GM12878 (cell line): ENCODE results near the gene TEX13B.

Experiments
- CREB1 ChIP-seq: IDR thresholded peaks from 2 replicates; pipeline ENCODE4 v1.6.1; 2012; ENCODE audit warnings: low read depth, mild to moderate bottlenecking, inconsistent platforms
- FOS ChIP-seq: IDR thresholded peaks from 3 replicates; pipeline ENCODE4 v1.6.1; 2011; ENCODE audit warnings: borderline replicate concordance; ENCODE audit not compliant: insufficient read length; ENCODE audit errors: extremely low read depth
- TF ChIP-seq, protein P1 (sequence below), 3 experiments: IDR thresholded peaks in 2 of 3; conservative IDR thresholded peaks in 1 of 3; 2 replicates each; pipeline ENCODE4 v1.5.1; 2011; ENCODE audit warnings: low read depth in 3 of 3, low read length in 3 of 3, mild to moderate bottlenecking in 3 of 3, control low read depth in 2 of 3, moderate library complexity in 2 of 3, inconsistent platforms in 1 of 3, mixed read lengths in 1 of 3; ENCODE audit not compliant: control insufficient read depth in 2 of 3, insufficient read depth in 1 of 3; ENCODE audit errors: extremely low read depth in 1 of 3
- TF ChIP-seq, protein P2 (sequence below): IDR thresholded peaks from 2 replicates; pipeline ENCODE4 v1.6.1; 2012; ENCODE audit warnings: mild to moderate bottlenecking, low read depth, low read length

DNA sequence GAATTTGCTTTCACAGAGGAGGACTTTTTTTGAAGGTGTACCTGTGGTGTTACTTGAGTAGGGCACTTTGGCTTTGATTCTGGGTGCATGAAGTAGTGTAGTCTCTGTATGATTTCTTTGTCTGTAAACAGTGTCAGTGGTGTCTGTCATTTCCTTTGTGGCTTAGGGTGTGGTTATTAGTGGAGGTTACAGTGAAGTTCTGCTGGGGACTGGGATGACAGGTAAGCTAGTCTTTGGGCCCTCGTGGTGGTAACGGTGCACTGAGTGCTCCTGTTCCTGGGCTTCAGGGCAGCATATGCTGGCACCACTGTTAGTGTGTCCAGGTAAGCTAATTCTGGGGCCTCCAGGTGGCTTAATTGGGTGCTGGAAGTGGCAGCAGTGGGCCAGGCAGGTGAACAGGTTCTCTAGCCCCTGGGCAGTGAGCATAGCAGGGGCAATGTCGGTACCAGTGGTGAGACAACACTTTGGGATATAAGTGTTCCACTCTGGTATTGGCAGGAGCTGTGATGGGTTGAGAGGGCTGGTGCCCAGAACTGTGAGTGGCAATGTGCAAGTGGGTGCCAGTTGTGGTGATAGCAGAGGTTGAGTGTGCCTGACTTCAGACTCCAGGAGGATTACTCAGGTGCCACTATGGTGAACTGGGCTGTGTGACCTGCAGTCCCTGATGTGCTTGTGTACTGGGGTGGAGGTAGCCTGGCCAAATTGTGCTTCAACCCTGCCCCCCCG, 36.6 kb upstream of the TEX13B start:
- TF ChIP-seq CREB1, result no peak
- TF ChIP-seq, protein P1, sequence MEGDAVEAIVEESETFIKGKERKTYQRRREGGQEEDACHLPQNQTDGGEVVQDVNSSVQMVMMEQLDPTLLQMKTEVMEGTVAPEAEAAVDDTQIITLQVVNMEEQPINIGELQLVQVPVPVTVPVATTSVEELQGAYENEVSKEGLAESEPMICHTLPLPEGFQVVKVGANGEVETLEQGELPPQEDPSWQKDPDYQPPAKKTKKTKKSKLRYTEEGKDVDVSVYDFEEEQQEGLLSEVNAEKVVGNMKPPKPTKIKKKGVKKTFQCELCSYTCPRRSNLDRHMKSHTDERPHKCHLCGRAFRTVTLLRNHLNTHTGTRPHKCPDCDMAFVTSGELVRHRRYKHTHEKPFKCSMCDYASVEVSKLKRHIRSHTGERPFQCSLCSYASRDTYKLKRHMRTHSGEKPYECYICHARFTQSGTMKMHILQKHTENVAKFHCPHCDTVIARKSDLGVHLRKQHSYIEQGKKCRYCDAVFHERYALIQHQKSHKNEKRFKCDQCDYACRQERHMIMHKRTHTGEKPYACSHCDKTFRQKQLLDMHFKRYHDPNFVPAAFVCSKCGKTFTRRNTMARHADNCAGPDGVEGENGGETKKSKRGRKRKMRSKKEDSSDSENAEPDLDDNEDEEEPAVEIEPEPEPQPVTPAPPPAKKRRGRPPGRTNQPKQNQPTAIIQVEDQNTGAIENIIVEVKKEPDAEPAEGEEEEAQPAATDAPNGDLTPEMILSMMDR (IDR thresholded peaks at IDR 0.05 in 2 of 3, conservative IDR thresholded peaks at IDR 0.05 in 1 of 3; ENCODE audit: control insufficient read depth in 2 of 3, extremely low read depth in 1 of 3, insufficient read depth in 1 of 3, low read depth in 3 of 3, low read length in 3 of 3), result no peak
- no peak for TF ChIP-seq FOS
- TF ChIP-seq, protein P2, sequence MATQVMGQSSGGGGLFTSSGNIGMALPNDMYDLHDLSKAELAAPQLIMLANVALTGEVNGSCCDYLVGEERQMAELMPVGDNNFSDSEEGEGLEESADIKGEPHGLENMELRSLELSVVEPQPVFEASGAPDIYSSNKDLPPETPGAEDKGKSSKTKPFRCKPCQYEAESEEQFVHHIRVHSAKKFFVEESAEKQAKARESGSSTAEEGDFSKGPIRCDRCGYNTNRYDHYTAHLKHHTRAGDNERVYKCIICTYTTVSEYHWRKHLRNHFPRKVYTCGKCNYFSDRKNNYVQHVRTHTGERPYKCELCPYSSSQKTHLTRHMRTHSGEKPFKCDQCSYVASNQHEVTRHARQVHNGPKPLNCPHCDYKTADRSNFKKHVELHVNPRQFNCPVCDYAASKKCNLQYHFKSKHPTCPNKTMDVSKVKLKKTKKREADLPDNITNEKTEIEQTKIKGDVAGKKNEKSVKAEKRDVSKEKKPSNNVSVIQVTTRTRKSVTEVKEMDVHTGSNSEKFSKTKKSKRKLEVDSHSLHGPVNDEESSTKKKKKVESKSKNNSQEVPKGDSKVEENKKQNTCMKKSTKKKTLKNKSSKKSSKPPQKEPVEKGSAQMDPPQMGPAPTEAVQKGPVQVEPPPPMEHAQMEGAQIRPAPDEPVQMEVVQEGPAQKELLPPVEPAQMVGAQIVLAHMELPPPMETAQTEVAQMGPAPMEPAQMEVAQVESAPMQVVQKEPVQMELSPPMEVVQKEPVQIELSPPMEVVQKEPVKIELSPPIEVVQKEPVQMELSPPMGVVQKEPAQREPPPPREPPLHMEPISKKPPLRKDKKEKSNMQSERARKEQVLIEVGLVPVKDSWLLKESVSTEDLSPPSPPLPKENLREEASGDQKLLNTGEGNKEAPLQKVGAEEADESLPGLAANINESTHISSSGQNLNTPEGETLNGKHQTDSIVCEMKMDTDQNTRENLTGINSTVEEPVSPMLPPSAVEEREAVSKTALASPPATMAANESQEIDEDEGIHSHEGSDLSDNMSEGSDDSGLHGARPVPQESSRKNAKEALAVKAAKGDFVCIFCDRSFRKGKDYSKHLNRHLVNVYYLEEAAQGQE, result no peak
